GM15510 (cell line): ENCODE data around the gene SARDH.

Source experiments
- POLR2A ChIP-seq: IDR thresholded peaks from 3 replicates; pipeline ENCODE4 v1.6.1; 2011; ENCODE audit warnings: borderline replicate concordance; ENCODE audit not compliant: insufficient read length; ENCODE audit errors: extremely low read depth

SARDH gene

GRCh38 chr9:133718563-133719315 is 19.4 kb downstream of the SARDH start:
- no peak for TF ChIP-seq POLR2A

- TF ChIP-seq POLR2A, result no peak
Measured at GRCh38 chr9:133717113-133718031, 20.8 kb downstream of the SARDH start.

DNA sequence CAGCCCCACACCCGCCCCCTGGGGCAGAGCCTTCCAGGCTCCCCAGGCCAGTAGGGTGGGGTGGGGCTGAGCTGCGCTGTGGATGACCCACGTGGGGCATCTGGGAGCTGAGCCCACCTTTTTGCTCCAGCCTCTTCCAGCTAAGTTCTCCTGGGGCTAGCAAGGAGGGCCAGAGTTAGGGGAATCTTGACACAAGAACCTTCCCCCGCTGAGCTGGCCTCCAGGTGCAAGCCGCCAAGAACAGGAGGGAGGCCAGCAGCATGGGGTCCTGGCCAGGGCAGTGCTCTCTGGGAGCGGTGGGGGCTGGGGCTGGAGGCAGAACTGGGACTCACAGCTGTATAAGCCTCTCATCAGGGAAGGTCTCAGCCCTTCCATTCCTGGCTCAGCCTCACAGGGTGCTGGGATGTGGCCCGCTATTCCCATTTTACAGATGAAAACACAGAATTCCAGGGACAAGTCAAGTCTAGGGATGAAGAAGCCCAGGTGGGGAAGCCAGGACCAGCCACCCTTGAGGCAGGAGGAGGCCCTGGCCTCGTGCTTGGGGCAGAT is 21.5 kb downstream of the SARDH start:
- TF ChIP-seq POLR2A, result no peak

DNA sequence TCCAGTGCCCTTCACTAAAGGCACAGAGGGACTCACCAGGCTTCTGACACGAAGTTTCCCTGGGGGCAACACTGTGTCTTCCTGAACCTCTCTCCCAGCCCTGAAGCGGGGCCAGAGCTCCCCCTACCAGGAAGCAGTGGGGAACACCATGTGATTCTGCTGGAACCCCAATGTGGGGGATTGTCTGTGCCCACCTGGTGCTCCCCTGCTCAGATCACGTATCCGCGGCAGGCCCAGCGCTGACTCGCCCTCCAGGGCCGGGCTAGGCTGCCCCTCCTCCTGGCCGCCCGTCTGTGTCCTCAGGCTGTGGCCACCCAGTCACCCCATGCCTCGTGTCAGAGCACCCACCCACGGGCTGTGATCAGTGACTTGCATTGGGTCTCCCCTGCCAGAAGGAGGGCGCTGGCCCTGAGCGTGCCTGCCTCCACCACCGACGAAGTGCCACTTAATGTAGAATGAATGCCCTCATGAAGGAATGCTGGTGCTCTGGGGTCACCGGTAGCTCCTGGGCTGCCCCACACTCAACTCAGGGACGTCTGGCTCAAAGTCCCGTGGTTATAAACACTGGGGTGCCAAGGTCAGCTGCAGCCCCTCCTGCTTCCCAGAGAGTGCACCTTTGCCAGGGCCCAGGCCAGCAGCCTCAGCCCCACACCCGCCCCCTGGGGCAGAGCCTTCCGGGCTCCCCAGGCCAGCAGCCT is 22.1 kb downstream of the SARDH start:
- TF ChIP-seq POLR2A, result no peak

- no peak for TF ChIP-seq POLR2A
Measured at GRCh38 chr9:133715295-133715865, 22.8 kb downstream of the SARDH start.

DNA sequence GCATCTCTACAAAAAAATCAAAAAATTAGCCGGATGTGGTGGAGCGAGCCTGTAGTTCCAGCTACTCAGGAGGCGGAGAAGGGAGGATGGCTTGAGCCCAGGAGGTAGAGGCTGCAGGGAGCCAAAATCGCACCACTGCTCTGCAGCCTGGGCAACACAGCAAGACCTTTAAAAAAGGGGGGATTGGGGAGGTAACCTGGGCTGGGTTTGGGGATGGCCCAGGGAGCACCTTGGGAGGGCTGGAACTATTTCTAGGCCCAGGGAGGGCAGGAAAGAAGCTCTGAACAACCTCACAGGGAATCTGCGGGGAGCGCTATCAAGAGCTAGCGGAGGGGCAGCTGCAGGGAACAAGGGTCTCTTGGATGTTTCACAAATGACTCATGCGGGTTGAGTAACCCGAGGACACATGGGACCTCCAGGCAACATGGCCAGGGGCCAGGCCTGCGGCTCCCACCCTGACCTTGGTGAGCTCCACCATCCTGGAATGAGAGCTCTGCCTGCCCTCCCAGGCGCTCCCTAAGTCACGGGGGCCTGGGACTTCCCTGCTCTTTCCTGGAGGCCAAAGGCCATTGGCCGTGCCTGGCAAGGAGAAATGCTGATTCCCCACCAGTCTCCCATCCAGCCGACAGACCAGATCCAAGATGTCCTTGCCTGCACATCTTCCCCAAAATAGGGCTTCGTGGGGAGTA is 23.4 kb downstream of the SARDH start:
- TF ChIP-seq POLR2A, result no peak

DNA sequence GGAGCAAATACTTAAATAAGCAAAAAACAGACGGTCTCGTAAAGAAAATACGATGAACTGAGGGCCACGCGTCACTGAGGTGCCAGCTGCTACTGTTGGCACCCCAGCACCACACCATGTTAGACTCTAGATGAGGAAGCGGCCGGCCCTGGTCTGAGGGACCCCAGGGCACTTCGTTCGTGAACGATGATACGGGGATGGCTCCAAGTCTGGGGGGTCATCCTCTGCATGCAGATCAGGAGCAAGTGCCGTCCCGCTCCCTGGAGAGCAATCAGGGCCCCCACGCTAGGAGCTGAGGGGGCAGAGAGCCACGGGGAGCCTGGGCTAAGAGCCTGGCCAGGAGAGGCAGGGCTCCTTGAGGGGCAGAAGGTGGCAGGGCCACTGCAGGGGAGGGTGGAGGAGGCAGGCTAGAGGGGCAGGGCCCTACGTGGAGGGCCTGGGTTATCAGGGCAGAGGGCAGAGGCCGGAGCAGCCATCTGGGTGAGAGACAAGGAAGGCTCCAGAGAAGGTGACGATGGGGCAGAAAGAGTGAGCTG is 24.1 kb downstream of the SARDH start:
- no peak for TF ChIP-seq POLR2A

GRCh38 chr9:133713150-133713959 is 24.8 kb downstream of the SARDH start:
- no peak for TF ChIP-seq POLR2A

DNA sequence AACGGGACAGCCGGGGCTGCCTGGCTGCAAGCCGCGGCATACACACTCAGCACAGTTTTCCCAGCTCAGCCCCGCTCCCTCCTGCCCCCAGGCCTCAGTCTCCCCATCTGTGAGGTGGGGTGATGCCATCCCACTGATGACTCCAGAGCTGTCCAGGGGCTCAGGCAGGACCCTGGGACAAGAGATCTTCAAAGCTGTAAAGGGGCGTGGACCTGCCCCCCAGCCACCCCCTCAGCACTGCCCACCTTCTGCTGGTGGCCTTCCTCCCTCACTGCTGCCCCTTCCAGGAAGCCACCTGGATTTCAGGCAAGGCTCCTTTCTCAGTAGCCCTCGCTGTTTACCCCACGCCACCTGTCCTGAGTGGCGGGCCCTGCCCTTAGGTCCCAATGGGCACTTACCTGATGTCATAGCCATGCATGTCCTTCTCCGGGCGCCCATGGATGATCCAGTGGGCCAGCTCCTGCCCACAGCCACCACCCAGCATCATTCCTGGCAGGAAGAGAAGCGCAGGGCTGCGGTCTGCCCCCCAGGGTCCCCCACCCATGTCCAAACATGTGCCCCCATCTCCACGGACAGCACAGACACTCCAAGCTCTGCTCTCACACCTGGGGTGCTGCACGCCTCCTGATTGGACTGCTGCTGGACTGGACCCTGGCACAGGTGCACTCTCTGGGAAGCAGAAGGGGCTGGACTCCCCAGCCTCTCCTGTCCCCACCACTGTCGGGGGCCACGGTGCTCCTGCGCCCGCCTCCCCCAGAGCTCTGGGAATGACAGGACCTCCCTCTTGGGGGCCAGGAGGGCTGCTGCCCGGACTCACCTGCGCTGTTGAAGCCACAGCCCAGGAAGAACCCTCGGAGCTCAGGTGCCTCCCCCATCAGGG is 25.7 kb downstream of the SARDH start:
- no peak for TF ChIP-seq POLR2A

DNA sequence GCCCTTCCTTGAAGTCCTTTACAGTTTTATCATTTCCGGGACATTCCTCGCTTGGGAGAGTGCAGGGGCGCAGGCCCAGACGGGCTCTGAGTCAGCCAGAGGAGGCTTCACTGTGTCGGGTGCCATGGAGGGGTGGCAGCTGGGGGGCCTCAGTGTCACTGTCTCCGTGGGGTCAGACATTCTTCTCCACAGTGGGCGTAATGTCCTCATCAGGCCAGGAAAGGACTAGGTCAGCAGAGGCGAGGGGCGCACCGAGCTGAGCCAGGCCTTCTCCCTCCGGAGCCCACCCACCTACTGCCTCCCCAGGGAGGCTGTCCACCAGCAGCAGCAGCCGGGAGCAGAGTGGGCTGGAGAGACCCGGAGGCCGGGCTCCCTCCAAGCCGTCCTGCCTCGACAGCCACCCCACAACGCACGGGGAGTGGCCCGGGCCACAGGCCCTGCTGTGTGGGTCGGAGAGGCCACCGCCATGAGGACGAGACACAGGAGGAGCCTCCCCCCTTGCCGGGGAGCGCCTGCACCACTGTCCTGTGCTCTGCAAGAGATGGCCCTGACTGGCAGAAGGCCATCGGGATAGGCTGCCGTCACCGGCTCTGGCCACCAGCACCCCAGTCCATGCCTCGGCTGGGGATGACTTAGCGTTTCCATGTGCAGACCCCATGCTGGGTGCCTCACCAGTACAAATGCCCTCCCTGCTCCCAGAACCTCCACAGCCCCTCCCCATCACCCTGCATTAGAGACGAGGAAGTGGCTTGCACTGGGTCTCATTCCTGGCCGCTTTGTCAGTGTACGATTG is 26.5 kb downstream of the SARDH start:
- TF ChIP-seq POLR2A, result no peak
